Glutamatergic neuron (in vitro differentiated cells): ENCODE results near the gene IMP3. TPM values are rescaled to one million over a fixed set of nuclear protein-coding genes. Genes with fewer than 3 reads are reported as not detected.

Experiments
- DNase-seq: peaks from one replicate; pipeline ENCODE4 v3.0.0; 2022
- H3K27ac Mint-ChIP-seq: one replicate; pipeline ENCODE4 v1.8.0; 2020; ENCODE audit warnings: mild to moderate bottlenecking, mixed read lengths, inconsistent platforms; ENCODE audit not compliant: unreplicated experiment
- H3K27me3 Mint-ChIP-seq: one replicate; pipeline ENCODE4 v1.8.0; 2020; ENCODE audit warnings: mild to moderate bottlenecking, moderate library complexity, mixed read lengths, inconsistent platforms; ENCODE audit not compliant: unreplicated experiment
- H3K36me3 Mint-ChIP-seq: one replicate; pipeline ENCODE4 v1.8.0; 2020; ENCODE audit warnings: mild to moderate bottlenecking, mixed read lengths, inconsistent platforms; ENCODE audit not compliant: unreplicated experiment
- H3K4me1 Mint-ChIP-seq: one replicate; pipeline ENCODE4 v1.8.0; 2020; ENCODE audit warnings: mild to moderate bottlenecking, low read depth, mixed read lengths, inconsistent platforms; ENCODE audit not compliant: unreplicated experiment
- H3K4me3 Mint-ChIP-seq: one replicate; pipeline ENCODE4 v1.8.0; 2020; ENCODE audit warnings: mild to moderate bottlenecking, mixed read lengths, inconsistent platforms; ENCODE audit not compliant: unreplicated experiment
- H3K9me3 Mint-ChIP-seq: one replicate; pipeline ENCODE4 v1.8.0; 2020; ENCODE audit warnings: mild to moderate bottlenecking, moderate library complexity, mixed read lengths, inconsistent platforms; ENCODE audit not compliant: unreplicated experiment
- CTCF ChIP-seq: fragments of 200-600 bp; sonication (generic); IDR thresholded peaks from one replicate; pipeline ENCODE4 v1.5.0; 2021; ENCODE audit not compliant: partially characterized antibody, unreplicated experiment
- total RNA-seq: library from RNA; stranded (reverse); fragmentation: NEBNext Ultra II Directional; extraction: Animal tissue kit (Norgen Biotek cat#: 25700); gene quantifications from one replicate; pipeline ENCODE4 v1.2.1, GENCODE V29; 2021; ENCODE audit not compliant: unreplicated experiment

IMP3 gene
- total RNA-seq, 1 donor from 2014 or later: 33.6 TPM

- Mint-ChIP-seq H3K4me1 (peaks cover 44% of the 10 kb centered on the region), H3K4me3 (no peak overlapping the region), H3K9me3 (peaks cover 13% of the 10 kb centered on the region), H3K36me3 (no peaks in the 10 kb centered on the region), H3K27me3 (peaks cover 3% of the 10 kb centered on the region), H3K27ac (peak overlapping the region; percentile 70)
- no peak for TF ChIP-seq CTCF
- no peak for DNase-seq
Observed at GRCh38 chr15:75662823-75663519, 22.9 kb upstream of the IMP3 start.

- DNase-seq: no peak
- TF ChIP-seq CTCF: no peak
- Mint-ChIP-seq H3K27ac (no peak overlapping the region), H3K4me1 (peaks cover 41% of the 10 kb centered on the region), H3K36me3 (peaks cover under 1% of the 10 kb centered on the region), H3K9me3 (peaks cover 13% of the 10 kb centered on the region), H3K4me3 (no peak overlapping the region), H3K27me3 (peaks cover 3% of the 10 kb centered on the region)
Observed at GRCh38 chr15:75661756-75662140, 21.7 kb upstream of the IMP3 start.

GRCh38 chr15:75661100-75661755, 21.2 kb upstream of the IMP3 start:
- Mint-ChIP-seq H3K4me1 (peaks cover 41% of the 10 kb centered on the region), H3K27ac (no peak overlapping the region), H3K4me3 (no peak overlapping the region), H3K27me3 (peaks cover 3% of the 10 kb centered on the region), H3K36me3 (peaks cover 6% of the 10 kb centered on the region), H3K9me3 (peaks cover 15% of the 10 kb centered on the region)
- no peak for DNase-seq
- no peak for TF ChIP-seq CTCF

- H3K9me3 Mint-ChIP-seq: peaks cover 15% of the 10 kb centered on the region
- H3K4me3 Mint-ChIP-seq: peak overlapping the region; percentile 45
- peaks cover 3% of the 10 kb centered on the region for H3K27me3 Mint-ChIP-seq
- peaks cover 51% of the 10 kb centered on the region for H3K4me1 Mint-ChIP-seq
- TF ChIP-seq CTCF: no peak
- H3K27ac Mint-ChIP-seq: peak overlapping the region; percentile 76
- no peak for DNase-seq
- H3K36me3 Mint-ChIP-seq: peaks cover 14% of the 10 kb centered on the region
Observed at GRCh38 chr15:75659928-75660645, 20.1 kb upstream of the IMP3 start.
